Stimulated activated CD8-positive, alpha-beta memory T cell treated with anti-CD3 and anti-CD28 coated beads, Interleukin-7, amount 100 ng/mL, for 1 hour (primary cell): ENCODE measurements around the gene EXOSC10.
"Not testable (repeated sequence)": the region's sequence is repeated elsewhere in the genome, so short reads cannot be mapped to it uniquely, and the experiment has no call there.

Experiments used
- DNase-seq, 2 donors: peaks; one replicate each; pipeline ENCODE4 v3.0.0-alpha.2; 2020; ENCODE audit warnings: low read depth in 2 of 2

The EXOSC10 gene

GRCh38 chr1:11109047-11109760 is 9.5 kb upstream of the EXOSC10 start:
- no peak for DNase-seq

- no peak for DNase-seq
Measured at GRCh38 chr1:11107599-11107998, 7.9 kb upstream of the EXOSC10 start.

DNA sequence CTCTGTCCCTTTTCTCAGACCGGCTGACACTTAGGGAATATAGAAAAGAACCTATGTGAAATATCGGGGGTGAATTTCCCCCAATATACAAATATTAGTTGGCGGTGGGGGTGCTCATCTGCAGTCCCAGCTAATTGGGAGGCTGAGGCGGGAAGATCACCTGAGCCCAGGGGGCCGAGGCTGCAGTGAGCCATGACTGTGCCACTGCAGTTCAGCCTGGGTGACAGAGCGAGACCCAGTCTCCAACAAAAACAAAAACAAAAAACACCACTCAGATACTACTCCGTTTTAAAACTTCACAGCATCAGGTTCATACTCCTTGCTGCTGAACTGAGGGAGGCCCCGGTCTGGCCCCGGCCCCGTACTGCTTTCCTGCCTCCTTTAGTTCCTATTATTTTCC is 5.9 kb upstream of the EXOSC10 start:
- DNase-seq, result no peak

GRCh38 chr1:11101347-11101746 is 1.7 kb upstream of the EXOSC10 start:
- DNase-seq, result no peak

DNA sequence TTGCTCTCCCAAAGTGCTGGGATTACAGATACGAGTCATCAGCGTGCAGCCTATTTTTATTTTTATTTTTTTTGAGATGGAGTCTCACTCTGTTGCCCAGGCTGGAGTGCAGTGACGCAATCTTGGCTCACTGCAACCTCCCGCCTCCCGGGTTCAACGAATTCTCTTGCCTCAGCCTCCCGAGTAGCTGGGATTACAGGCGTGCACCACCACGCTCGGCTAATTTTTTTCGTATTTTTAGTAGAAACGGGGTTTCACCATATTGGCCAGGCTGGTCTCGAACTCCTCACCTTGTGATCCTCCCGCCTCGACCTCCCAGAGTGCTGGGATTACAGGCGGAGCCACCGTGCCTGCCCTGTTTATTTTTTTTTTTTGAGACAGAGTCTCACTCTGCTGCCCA is 1.1 kb upstream of the EXOSC10 start:
- not testable (repeated sequence) for DNase-seq

GRCh38 chr1:11100149-11100493 is 452 bp upstream of the EXOSC10 start:
- DNase-seq, result no peak

DNA sequence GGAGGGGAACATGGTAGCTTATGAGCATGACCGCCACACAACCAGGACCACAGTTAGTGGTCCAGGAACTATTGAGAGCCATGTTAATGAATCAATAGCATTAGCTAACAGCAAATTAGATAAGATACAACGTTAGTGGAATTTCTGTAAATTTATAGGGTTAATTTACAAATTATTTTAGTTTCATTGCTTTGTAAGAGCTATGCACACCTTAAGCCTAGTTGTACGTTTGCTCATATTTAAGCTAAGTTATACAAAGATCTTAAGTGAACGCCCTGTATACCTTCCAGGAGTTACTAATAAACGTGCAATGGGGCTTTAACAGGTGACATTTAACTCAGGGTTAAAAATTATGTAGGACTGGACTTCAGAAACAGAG is 749 bp downstream of the EXOSC10 start:
- DNase-seq, result no peak

DNA sequence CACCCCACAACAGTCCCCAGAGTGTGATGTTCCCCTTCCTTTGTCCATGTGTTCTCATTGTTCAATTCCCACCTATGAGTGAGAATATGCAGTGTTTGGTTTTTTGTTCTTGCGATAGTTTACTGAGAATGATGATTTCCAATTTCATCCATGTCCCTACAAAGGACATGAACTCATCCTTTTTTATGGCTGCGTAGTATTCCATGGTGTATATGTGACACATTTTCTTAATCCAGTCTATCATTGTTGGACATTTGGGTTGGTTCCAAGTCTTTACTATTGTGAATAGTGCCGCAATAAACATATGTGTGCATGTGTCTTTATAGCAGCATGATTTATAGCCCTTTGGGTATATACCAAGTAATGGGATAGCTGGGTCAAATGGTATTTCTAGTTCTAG is 15.9 kb downstream of the EXOSC10 start:
- DNase-seq, result not testable (repeated sequence)

DNA sequence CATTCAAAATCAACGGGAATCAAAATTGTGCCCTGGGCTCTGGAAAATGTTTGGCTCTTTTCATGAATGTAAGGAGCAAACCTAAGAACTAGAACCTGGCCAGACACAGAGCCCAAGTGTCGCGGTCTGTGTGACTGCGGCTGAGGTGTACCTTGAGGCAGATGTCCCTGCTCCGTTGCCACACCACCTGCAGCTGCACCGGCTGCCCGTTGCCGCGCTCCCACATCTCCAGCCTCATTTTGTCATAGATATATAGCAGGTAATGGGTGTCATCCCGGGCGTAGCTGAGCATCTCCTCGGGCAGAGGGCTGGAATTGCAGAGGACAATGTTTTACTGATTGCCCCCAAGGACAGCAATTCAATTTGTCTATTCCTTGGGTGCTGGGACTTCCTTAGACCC is 18.7 kb downstream of the EXOSC10 start:
- no peak for DNase-seq

- no peak for DNase-seq
Measured at GRCh38 chr1:11078631-11079030, 21.0 kb downstream of the EXOSC10 start.

DNA sequence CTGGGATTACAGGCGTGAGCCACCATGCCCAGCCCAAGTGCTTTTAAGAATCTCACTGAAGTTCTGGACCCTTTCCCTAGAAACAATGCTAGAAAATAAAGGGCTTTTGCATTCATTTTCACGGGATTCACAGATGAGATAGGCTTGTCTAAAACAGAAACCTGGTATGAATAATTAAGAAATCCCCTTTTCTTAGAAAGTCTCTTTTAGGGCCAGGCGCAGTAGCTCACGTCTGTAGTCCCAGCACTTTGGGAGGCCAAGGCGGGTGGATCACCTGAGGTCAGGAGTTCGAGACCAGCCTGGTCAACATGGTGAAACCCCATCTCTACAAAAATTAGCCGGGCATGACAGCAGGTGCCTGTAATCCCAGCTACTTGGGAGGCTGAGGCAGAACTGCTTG is 26.3 kb downstream of the EXOSC10 start:
- not testable (repeated sequence) for DNase-seq

GRCh38 chr1:11072216-11072917 is 27.3 kb downstream of the EXOSC10 start:
- no peak for DNase-seq

GRCh38 chr1:11071463-11072215 is 28.0 kb downstream of the EXOSC10 start:
- DNase-seq, result no peak

DNA sequence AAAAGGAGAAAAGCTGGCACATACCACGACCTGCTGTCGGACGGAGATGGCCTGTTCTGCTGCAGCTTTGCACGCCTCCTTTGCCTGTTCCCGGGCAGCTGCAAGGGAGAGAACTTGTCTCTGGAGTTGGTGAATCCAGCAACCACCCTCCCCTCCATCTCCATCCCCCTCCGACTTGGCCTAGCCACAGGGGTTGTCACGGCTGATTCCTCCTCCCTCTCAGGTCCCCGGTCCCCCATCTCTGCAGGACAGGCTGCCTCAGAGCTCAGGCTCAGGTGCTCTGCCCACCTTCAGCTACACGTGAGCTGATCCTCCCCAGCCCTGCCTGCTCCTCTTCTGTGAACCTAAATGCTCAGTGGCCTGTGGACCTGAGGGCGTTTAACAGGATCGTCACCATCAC is 28.8 kb downstream of the EXOSC10 start:
- no peak for DNase-seq

DNA sequence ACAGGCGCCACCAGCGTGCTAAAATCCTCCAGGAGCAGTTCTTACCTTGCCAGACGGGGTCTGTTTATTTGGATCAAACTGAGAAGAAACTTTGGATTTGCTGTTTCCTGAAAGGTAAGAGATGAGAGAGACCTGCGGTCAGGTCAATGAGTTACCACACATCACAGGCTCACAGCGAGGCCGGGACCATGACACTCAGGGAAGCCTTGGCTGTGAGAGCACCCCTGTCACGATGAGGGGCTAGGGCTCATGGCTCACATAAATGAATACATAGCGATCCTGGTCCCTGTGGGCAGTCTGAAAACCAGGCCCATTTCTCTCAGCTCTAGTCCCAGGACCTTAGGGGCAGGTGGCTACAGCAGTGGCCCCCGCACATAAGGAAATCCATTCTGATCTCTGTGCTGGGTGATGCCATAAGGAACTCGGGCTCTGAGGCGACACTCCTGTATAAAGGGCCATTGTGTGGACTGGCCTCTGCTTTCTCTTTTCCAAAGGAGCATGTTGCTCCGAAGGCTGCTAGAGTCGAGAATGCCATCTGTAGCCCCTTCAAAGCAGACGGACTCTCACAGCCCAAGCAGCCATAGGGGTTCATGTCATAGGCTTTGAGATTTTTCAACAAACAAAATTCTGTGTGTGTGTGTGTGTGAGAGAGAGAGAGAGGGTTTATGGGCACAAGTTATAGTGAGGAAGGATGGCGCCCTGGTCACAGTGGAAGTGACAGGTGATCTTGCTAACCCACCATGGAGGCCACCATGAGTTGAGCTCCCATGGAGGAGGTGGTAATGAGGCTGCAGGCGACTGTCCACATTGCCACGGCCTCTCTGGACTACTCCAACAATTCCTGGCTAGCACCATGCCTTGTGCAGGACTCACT is 30.8 kb downstream of the EXOSC10 start:
- DNase-seq, result no peak

DNA sequence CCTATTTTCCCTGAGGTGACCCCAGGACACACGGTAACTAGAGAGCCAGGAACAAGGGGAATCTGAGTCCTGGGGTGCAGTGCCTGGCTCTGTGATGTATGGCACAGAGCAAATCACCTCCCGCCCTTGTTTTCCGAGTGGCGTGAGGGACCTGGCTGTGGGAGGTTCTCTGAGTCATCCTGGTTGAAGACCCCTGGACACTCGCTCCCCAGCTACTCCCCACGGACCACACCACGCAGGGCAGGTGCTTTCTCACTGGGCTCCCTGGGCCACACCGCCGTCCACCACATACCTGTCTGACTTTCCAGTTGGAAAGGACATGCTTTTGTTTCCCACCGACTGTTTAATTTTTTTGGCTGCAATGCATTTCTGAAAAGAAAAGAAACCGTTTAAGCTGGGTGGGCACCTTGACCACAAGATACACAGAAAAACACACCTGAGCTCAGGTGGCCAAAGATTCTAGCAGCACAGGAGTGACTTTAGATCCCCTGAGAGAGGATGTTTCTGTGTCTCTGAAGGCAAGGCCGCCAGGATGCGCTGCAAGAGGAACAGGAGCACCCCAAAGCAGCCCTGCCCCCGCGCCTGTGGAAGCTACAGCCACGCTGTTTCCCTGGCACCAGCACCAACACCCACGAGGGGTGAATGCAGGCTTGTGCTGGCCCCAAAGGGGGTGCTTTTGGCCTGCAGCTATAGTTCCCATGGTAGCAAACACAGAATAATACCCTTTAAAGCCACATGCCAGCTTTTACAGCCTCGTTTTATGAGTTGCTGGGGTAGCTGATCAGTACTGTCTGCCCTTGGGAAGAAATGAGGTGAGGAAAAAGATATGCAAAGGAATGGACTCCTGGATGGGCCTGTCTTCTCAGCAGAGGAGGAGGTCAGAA is 31.7 kb downstream of the EXOSC10 start:
- no peak for DNase-seq

- DNase-seq, result no peak
Measured at GRCh38 chr1:11065796-11066195, 33.9 kb downstream of the EXOSC10 start.

- DNase-seq, result no peak
Measured at GRCh38 chr1:11064942-11065341, 34.7 kb downstream of the EXOSC10 start.

DNA sequence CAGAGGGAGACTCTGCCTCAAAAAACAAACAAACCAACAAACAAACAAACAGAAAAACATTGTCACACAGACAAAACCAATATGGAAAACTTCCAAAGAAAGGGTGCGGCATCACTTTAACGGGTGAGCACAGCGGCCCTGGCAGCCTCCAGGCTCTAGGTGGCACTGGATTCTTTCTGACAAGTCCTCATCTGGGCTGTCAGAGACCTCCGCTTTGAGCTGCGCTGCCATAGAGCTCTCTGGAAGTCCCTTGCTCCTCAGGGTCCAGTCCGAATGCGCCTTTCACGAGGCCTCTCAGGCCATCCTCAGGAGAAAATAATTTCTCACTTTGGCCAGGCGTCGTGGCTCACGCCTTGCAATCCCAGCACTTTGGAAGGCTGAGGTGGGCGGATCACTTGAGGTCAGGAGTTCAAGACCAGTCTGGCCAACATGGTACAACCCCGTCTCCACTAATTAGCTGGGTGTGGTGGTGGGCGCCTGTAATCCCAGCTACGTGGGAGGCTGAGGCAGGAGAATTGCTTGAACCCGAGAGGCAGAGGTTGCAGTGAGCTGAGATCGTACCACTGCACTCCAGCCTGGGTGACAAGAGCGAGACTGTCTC is 35.6 kb downstream of the EXOSC10 start:
- DNase-seq, result not testable (repeated sequence)

GRCh38 chr1:11062965-11063401 is 36.7 kb downstream of the EXOSC10 start:
- peak in 1 of 2 donors; percentile 9 for DNase-seq
